Smooth muscle cell (in vitro differentiated cells): Measurements from ENCODE around the gene SLC25A45. TPM values are rescaled to one million over a fixed set of nuclear protein-coding genes. Genes with fewer than 3 reads are reported as not detected.

Experiments
- DNase-seq: peaks from one replicate; lab custom pipeline; 2025; ENCODE audit not compliant: unreplicated experiment; lab: John Stamatoyannopoulos, UW
- H2AFZ ChIP-seq: fragments of 200-600 bp; sonication (generic); 2 replicates; pipeline ENCODE4 v1.6.0; 2016; ENCODE audit warnings: antibody characterized with exemption, low read depth, mild to moderate bottlenecking
- H3F3A ChIP-seq: fragments of 200-600 bp; sonication (generic); 2 replicates; pipeline ENCODE4 v1.6.0; 2017; ENCODE audit warnings: antibody characterized with exemption, low read depth
- H3K27ac ChIP-seq: fragments of 200-600 bp; sonication (generic); 2 replicates; pipeline ENCODE4 v1.5.1; 2016; ENCODE audit warnings: low read depth, mild to moderate bottlenecking
- H3K27me3 ChIP-seq: fragments of 200-600 bp; sonication (generic); 2 replicates; pipeline ENCODE4 v1.6.1; 2016; ENCODE audit warnings: low read depth, mild to moderate bottlenecking
- H3K36me3 ChIP-seq: fragments of 200-600 bp; sonication (generic); 2 replicates; pipeline ENCODE4 v1.5.1; 2016; ENCODE audit warnings: low read depth
- H3K4me1 ChIP-seq: fragments of 200-600 bp; sonication (generic); 2 replicates; pipeline ENCODE4 v1.5.1; 2016; ENCODE audit warnings: low read depth
- H3K4me2 ChIP-seq: fragments of 200-600 bp; sonication (generic); 2 replicates; pipeline ENCODE4 v1.6.0; 2016; ENCODE audit warnings: mild to moderate bottlenecking
- H3K4me3 ChIP-seq: fragments of 200-600 bp; sonication (generic); 2 replicates; pipeline ENCODE4 v1.5.1; 2016; ENCODE audit warnings: mild to moderate bottlenecking
- H3K79me2 ChIP-seq: fragments of 200-600 bp; sonication (generic); 2 replicates; pipeline ENCODE4 v1.6.0; 2016; ENCODE audit warnings: low read depth, mild to moderate bottlenecking
- H3K9ac ChIP-seq: fragments of 200-600 bp; sonication (generic); 2 replicates; pipeline ENCODE4 v1.6.0; 2016; ENCODE audit warnings: low read depth
- H3K9me3 ChIP-seq: fragments of 200-600 bp; sonication (generic); replicated peaks from 2 replicates; pipeline ENCODE4 v1.5.1; 2016; ENCODE audit warnings: low read depth
- H4K20me1 ChIP-seq: fragments of 200-600 bp; sonication (generic); 2 replicates; pipeline ENCODE4 v1.6.0; 2016; ENCODE audit warnings: low read depth
- WGBS: methylation state at CpG from one replicate; pipeline ENCODE4 v1.1.7; 2016; ENCODE audit warnings: low lambda C conversion rate; 5-methylcytosine and 5-hydroxymethylcytosine counted together
- polyA plus RNA-seq: library from polyadenylated mRNA; unstranded; fragments of >200 nt; fragmentation: Nextera tagmentation; extraction: Ambion mirVana; gene quantifications from 2 replicates; pipeline ENCODE4 v1.2.1, GENCODE V29; 2016
- total RNA-seq: library from RNA; depleted of rRNA; stranded (reverse); fragments of >200 nt; gene quantifications from 2 replicates; pipeline ENCODE4 v1.2.3, GENCODE V29; 2014
- TF ChIP-seq, protein P1 (sequence below): fragments of 200-600 bp; sonication (generic); IDR thresholded peaks from 2 replicates; pipeline ENCODE4 v1.5.1; 2017; ENCODE audit warnings: borderline replicate concordance, mild to moderate bottlenecking, antibody characterized with exemption; ENCODE audit not compliant: insufficient read depth, poor library complexity, severe bottlenecking

Gene SLC25A45
- total and polyA plus RNA-seq, 2 experiments from 2014 or later: 0.81 to 3.4 TPM

DNA sequence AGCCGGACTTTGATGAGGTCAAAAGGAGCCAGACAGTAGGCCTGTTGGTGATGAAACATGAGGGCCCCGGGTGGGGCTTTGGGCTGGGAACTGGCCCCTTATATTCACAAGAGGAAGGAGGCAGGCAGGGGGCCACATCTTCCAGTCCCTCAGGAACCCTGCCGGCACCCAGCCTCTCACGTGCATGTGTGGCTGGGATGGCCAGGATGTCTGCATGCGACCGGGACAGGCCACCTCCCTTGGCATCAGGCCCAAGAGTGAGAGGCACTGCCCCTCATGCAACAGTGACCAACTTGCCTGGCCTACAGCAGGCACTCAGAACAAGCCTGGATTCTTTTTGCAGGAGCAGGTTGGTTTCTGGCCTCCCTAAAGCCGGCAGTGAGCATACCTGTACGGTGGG lies 5.4 kb downstream of the SLC25A45 start:
- Histone ChIP-seq H3F3A (no peaks in the 10 kb centered on the region), H3K9me3 (no peaks in the 10 kb centered on the region), H3K4me2 (no peak overlapping the region), H3K27ac (no peak overlapping the region), H4K20me1 (no peaks in the 10 kb centered on the region), H2AFZ (no peak overlapping the region), H3K9ac (no peak overlapping the region), H3K27me3 (no peaks in the 10 kb centered on the region), H3K36me3 (no peaks in the 10 kb centered on the region), H3K79me2 (no peaks in the 10 kb centered on the region), H3K4me1 (no peaks in the 10 kb centered on the region), H3K4me3 (no peak overlapping the region)
- DNase-seq: no peak
- 85% methylated on average over 8 of the region's 8 CpGs for WGBS
- TF ChIP-seq, protein P1, sequence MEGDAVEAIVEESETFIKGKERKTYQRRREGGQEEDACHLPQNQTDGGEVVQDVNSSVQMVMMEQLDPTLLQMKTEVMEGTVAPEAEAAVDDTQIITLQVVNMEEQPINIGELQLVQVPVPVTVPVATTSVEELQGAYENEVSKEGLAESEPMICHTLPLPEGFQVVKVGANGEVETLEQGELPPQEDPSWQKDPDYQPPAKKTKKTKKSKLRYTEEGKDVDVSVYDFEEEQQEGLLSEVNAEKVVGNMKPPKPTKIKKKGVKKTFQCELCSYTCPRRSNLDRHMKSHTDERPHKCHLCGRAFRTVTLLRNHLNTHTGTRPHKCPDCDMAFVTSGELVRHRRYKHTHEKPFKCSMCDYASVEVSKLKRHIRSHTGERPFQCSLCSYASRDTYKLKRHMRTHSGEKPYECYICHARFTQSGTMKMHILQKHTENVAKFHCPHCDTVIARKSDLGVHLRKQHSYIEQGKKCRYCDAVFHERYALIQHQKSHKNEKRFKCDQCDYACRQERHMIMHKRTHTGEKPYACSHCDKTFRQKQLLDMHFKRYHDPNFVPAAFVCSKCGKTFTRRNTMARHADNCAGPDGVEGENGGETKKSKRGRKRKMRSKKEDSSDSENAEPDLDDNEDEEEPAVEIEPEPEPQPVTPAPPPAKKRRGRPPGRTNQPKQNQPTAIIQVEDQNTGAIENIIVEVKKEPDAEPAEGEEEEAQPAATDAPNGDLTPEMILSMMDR: no peak

DNA sequence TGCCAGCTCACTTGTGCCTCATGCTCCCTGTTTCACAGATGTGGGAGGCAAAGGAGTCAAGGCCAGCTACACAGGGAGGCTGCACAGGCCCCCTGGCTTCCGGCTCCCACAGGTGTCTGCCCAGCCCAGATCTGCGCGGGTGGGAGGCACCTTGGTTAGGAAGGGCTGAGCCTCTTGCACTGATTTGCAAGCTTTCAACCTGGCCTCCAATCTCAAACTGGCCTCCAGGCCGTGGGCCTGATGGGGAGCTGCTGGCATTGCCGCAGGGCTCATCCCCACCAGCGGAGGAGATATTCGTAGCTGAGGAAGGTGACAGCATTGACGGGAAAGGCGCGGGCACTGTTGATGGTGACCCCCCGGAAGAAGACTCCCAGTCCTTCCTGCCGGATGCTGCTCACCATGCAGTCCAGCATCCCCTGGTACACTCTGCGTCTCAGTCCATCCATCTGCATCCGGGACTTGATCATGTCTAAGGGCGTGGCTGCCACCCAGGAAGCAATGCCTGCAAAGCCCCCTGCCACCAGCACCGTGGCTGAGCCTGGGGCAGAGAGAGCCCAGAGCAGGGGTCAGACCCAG lies 6.2 kb downstream of the SLC25A45 start:
- Histone ChIP-seq H3K36me3 (no peaks in the 10 kb centered on the region), H3K4me2 (no peak overlapping the region), H4K20me1 (no peaks in the 10 kb centered on the region), H3K27me3 (no peaks in the 10 kb centered on the region), H3K4me3 (no peak overlapping the region), H3K9ac (no peak overlapping the region), H2AFZ (no peak overlapping the region), H3K27ac (no peak overlapping the region), H3K4me1 (no peaks in the 10 kb centered on the region), H3K79me2 (no peaks in the 10 kb centered on the region), H3K9me3 (no peaks in the 10 kb centered on the region), H3F3A (peaks cover 6% of the 10 kb centered on the region)
- 91% methylated on average over 16 of the region's 16 CpGs for WGBS
- TF ChIP-seq, protein P1: no peak
- DNase-seq: no peak

DNA sequence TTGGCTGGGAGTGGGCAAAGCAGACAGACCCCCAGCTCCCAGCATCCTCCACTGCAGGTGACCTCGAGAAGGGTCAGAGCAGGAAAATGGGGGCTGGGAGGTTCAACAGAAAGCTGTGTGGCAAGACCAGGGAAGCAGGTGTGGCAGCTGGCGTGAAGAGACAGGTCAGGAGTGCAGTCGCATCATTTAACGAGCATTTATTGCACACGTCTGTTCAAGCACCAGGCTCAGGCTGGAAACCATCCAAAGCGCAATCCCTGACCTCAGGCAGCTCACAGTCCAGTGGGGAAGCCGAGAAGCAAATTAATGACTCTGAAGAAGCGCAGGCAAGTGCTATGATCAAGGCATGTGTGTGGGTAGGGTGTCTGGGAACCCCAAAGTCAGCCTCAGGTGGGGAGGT lies 7.4 kb downstream of the SLC25A45 start:
- no peak for DNase-seq

More for the DNA sequence above, 7.4 kb downstream of the SLC25A45 start:
- H4K20me1 ChIP-seq: no peaks in the 10 kb centered on the region
- no peaks in the 10 kb centered on the region for H3K9me3 ChIP-seq
- 91% methylated on average over 8 of the region's 8 CpGs for WGBS
- H3K27ac ChIP-seq: no peak overlapping the region
- H3K9ac ChIP-seq: no peak overlapping the region
- H2AFZ ChIP-seq: no peak overlapping the region
- TF ChIP-seq, protein P1: no peak
- no peaks in the 10 kb centered on the region for H3K79me2 ChIP-seq
- H3K36me3 ChIP-seq: no peaks in the 10 kb centered on the region
- H3F3A ChIP-seq: peaks cover 9% of the 10 kb centered on the region
- no peak overlapping the region for H3K4me2 ChIP-seq
- no peaks in the 10 kb centered on the region for H3K4me1 ChIP-seq
- H3K4me3 ChIP-seq: no peak overlapping the region
- H3K27me3 ChIP-seq: no peaks in the 10 kb centered on the region
